Activated naive CD4-positive, alpha-beta T cell treated with anti-CD3 and anti-CD28 coated beads, Interleukin-2, amount 50 U/mL, for 16 hours (primary cell): Measurements from ENCODE around the gene SLTM.
"Not testable (repeated sequence)": the region's sequence is repeated elsewhere in the genome, so short reads cannot be mapped to it uniquely, and the experiment has no call there.

ENCODE experiments used
- DNase-seq: peaks from one replicate; pipeline ENCODE4 v3.0.0-alpha.2; 2020

SLTM gene

DNA sequence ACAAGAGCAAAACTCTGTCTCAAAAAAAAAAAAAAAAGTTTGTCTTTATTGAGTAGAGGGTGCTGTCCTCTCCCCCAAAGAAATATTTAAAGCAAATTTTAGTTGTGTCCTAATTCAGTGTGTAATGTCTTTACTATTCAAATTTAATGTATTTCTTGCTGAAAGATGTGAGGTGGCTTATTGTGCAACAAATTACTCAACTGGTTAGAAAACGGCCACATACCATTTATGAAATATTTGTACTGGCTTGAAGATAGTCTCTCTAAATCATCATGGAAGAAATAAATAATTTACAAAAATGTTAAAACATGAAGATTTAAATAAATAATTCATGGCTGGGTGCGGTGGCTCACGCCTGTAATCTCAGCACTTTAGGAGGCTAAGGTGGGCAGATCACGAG lies 63.0 kb downstream of the SLTM start:
- no peak for DNase-seq

DNA sequence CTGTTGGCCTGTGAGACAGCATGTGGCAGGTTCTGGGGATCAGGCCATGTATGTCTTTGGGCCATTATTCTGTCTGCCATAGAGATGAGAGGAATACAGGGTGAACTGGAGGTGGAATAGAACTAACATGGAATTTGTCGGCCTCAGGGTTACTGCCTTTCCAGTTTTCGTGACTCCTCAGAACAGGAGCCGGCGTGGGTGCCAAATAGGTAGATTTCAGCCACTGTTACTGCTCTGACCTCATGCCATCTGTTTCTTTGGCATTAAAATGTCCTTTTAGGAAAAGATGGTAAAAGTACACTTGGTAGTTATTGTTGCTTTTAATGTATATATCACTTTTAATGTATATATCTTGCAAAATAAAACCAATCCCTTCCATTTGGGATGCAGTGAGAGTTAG lies 65.6 kb downstream of the SLTM start:
- DNase-seq: no peak

DNA sequence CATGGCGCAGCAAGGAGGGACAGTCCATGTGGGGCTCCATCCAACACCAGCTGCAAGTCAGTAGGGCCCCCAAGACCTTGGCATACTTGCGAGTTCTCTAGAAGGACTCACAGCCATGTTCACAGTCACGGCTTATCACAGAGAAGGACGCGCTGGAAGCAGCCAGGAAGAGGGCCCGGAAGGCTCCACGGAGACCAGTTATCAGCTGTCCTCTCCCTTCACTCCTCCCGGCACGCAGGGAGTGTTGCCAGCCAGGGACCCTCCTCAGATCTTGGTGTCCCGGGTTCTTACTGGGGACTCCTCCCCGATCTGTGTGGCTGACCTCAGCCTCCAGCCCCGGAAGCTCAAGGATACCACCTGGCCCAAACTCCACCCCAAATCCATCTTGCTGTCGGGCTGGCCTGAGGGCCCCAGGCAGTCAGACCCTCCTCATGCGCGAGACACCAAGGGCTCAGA lies 68.0 kb downstream of the SLTM start:
- no peak for DNase-seq

DNA sequence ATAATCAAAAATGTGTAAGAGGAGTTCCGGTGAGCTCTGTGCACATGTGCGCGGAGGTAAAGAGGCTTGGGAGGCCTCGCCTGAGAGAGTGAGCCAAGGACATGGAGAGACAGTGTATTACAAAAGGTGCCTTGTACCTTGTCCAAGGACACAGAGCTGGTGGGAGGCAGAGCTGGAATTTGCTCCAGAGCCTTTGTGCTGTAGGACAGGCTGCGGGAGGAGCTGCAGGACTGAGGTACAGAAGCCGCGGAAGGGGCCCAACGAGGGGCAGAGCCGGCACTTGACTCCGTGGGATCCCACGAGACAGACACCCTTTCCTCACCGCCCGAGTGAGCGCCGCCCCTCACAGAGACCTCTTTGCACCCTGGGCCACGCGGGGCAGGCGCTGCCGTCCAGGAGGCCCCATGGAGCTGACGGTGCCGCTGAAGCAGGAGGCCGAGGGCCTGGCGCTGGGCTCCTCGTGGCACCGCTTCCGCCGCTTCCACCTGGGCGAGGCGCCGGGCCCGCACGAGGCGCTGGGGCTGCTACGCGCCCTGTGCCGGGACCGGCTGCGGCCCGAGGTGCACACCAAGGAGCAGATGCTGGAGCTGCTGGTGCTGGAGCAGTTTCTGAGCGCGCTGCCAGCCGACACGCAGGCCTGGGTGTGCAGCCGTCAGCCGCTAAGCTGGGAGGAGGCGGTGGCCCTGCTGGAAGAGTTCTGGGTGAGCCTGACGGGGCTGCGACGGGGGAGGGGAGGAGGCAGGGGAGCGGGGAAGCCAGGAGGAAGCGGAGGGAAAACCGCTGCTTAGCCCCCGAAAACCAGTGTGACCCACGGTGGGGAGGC lies 68.7 kb downstream of the SLTM start:
- peak; percentile 20 for DNase-seq

DNA sequence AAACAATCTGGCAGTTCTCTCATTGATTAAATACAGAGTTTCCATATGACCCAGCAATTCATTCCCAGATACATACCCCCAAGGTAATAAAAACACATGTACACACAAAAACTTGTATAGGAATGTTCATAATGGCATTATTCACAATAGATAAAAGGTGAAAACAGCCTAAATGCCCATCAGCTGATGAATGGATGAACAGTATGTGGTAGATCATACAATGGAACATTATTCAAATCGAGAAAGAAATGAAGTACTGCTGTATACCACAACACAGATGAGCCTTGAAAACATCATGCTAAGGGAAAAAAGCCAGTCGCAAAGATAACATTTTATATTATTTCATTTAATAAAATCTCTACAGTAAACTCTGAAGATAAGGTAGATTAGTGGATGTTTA lies 71.2 kb downstream of the SLTM start:
- no peak for DNase-seq

DNA sequence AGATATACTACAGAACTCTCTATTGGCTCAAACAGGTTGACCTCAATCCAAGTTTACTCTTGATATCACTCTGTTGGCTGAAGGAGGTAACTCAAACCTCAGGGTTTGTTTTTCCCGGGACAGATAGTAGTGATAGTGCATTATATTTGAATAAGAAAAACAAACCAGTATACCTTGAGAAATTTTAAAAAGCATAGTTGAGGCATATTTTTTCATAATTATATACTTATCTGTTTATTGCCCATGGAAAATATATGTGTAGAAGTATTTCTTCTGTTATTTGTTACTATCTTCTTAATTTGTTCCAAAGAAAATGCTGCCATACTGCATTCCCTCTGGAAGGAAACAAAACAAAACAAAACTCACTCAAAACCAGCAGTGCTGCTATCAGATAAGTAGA lies 76.9 kb downstream of the SLTM start:
- DNase-seq: not testable (repeated sequence)

DNA sequence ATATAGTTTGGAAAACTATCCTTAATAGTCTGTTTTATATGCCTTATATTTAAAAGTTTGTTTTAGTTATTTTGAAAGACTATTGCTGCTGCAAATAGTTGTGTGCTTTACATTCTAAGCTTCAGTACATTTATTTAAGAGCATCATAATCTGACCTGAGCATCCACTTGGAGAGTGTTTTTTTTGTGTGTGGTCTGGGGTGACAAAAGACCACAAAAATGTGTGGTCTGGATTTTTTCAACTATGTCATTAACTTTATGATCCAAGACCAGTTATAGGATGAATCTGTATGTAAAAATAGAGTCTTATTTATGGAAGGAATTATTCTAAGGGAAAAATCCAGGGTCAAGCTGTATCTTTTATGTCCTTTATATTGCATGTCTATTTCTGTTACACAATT lies 77.4 kb downstream of the SLTM start:
- no peak for DNase-seq

DNA sequence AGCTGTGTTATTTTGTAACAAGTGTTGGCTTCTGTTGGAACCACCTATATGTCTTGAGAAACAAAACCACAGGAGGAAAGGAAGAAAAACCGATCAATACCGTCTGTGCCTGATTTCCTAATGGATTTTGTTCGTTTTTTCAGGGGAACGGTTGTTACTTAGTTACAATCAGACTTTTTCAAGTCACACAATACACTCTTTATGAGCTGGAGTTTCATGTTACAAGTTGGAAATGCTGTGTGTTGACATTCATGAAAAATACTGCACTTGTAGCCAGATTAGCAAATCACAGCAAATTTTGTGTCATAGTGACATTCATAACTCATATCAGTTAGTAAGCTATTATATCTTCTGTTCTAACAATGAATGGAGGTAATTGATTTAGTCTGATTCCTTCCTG lies 78.9 kb downstream of the SLTM start:
- DNase-seq: no peak

DNA sequence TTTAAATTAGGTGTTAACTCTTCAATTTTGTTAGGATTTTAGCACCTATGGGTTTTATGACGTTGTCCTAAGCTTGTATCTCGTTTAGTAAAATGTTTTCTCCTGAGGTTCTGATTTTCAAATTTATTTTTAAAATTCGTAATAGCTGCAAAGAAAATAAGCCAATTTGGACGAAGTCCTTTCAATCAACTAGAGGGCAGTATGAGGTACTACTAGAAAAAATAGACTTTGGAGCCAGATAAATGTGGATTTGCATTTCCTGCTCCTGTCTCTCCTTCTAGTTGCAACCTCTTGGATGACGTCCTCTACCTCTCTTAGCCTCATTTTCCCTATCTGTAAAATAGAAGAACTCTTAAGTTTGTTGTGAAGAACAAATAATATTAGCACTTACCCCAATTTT lies 81.1 kb downstream of the SLTM start:
- no peak for DNase-seq

DNA sequence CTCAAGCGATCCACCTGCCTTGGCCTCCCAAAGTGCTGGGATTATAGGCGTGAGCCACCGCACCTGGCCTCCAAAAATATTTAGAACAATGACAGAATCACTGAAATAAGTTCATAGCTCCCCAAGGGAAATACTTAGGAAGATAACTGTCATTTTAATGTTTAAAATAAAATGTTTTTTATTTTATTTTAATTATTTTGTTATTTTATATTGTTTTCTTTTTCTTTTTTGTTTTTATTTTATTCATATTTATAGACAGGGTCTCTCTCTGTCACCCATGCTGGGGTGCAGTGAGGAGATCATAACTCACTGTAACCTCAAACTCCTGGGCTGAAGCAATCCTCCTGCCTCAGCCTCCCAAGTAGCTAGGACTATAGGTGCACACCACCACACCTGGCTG lies 82.3 kb downstream of the SLTM start:
- not testable (repeated sequence) for DNase-seq

DNA sequence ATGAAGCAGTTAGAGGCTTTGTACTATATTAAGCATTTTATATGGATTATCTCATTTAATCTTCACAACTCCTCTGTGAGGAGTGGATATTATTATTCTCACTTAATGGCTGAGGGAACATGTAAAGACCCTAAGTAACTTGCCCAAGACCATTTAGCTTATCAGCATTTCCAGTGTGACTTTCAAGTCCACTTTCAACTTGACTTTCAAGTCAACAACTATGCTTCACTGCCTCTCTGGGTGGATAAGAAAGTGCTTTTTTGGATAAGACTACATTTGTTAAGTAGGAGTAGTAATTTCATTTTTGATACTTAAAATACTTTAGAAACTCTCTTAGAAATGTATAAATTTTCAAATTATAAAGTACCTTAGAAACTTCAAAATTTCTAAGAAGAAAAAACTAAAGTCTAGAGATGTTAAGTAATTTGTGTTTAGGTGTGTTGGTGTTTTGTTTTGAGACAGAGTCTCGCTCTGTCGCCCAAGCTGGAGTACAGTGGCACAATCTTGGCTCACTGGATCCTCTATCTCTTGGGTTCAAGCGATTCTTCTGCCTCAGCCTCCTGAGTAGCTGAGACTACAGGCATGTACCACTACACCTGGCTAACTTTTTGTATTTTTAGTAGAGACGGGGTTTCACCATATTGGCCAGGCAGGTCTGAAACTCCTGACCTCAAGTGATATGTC lies 90.6 kb downstream of the SLTM start:
- no peak for DNase-seq

DNA sequence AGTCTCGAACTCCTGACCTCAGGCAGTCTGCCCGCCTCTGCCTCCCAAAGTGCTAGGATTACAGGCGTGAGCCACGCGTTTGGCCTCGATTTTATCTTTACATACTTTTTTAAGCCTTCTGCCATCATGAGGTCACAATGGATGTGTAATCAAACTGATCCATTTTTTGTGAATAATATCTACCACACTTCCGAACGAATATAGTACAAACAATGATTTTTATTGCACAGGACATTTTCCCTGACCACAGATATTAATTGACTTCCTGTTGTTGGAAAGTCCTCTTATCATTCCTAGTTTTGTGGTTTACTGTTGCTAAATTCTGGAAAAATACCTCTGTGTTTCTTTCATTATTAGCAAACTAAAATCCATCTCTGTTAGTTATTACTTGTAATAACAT lies 93.4 kb downstream of the SLTM start:
- DNase-seq: no peak

DNA sequence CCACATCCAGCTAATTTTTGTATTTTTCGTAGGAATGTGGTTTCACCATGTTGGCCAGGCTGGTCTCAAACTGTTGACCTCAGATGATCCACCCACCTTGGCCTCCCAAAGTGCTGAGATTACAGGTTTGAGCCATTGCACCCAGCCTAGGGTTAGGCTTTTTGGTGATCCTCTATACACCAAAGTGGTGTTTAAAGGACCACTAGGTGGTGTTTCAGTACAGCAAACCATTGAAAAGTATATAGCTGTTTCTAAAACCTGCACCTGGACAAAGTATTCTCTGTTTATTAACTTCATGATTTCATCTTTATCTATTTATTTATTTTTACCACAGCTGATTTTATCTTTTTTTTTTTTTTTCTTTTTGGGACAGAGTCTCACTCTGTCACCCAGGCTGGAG lies 94.0 kb downstream of the SLTM start:
- DNase-seq: no peak

DNA sequence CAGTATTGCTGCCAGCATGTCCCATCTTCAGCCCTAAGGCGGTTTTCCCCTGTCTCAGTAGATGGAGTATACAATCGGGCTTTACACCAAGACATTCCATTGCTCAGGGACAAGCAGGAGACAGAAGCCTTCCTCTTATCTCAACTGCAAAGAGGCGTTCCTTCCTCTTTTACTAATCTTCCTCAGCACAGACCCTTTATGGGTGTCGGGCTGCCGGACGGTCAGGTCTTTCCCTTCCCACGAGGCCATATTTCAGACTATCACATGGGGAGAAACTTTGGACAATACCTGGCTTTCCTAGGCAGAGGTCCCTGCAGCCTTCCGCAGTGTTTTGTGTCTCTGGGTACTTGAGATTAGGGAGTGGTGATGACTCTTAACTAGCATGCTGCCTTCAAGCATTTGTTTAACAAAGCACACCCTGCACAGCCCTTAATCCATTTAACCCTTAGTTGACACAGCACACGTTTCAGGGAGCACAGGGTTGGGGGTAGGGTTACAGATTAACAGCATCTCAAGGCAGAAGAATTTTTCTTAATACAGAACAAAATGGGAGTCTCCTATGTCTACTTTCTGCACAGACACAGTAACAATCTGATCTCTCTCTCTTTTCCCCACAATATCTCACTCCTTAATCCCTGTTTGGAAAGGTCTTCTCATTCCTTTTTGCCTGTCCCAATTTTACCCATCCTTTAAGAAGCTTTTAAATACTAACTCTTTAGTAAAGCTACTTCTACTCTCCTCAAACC lies 99.6 kb downstream of the SLTM start:
- not testable (repeated sequence) for DNase-seq

DNA sequence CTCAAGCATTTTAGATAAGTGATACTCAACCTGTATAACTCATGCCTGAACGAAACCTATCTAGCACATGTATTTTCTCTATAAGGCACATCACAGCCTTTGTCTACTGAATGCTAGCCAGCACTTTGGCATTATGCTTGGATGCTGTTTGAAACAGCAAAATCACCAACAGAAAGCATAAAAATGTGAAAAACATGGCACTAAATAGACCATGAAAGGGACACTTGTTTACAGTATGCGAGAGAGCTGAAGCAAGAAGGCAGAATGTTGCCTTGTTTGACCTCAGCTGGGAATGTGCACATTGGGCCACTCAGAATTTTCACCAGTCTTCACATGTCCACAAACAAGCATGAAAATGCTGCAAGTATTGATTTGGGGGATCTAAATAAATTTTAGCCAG lies 102.9 kb downstream of the SLTM start:
- no peak for DNase-seq
